HUES48 (cell line): ENCODE data around the gene WASHC3.

Experiments
- H3K27ac ChIP-seq: one replicate; pipeline ENCODE4 v1.7.0; 2013; ENCODE audit warnings: low read depth, low read length, inconsistent platforms
- H3K27me3 ChIP-seq: 2 replicates; pipeline ENCODE4 v1.6.1; 2013; ENCODE audit warnings: mild to moderate bottlenecking, low read length; ENCODE audit not compliant: control insufficient read depth, insufficient read depth
- H3K36me3 ChIP-seq: 2 replicates; pipeline ENCODE4 v1.6.1; 2013; ENCODE audit warnings: low read length; ENCODE audit not compliant: control insufficient read depth, insufficient read depth
- H3K4me1 ChIP-seq: 2 replicates; pipeline ENCODE4 v1.6.1; 2013; ENCODE audit warnings: mild to moderate bottlenecking, low read length; ENCODE audit not compliant: control insufficient read depth, insufficient read depth
- H3K4me3 ChIP-seq: 2 replicates; pipeline ENCODE4 v1.5.1; 2013; ENCODE audit warnings: mild to moderate bottlenecking, low read depth, low read length
- H3K9ac ChIP-seq: 2 replicates; pipeline ENCODE4 v1.6.1; 2013; ENCODE audit warnings: mild to moderate bottlenecking, low read depth, low read length, moderate library complexity
- H3K9me3 ChIP-seq: 2 replicates; pipeline ENCODE4 v1.6.1; 2013; ENCODE audit warnings: low read length; ENCODE audit not compliant: control insufficient read depth, insufficient read depth

The WASHC3 gene

DNA sequence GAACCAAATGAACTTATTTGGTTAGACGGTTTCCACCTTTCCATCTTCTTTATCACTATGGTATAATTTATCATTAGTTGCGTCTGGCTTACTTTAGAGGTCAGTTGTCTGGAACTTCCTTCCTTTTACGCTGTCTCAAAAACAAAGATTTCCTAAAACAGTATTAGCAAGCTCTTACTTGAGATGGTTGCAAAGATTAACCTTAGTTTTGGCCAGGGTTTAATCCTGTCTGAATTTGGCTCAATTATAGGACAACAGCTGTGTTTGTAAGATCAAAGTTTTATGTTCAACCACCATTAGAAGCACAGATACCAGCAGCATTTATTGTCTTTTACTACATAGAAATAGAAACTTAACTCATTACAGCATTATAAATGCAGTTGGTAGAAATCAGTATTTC is 7.9 kb upstream of the WASHC3 start:
- Histone ChIP-seq H3K36me3 (peaks cover 14% of the 10 kb centered on the region), H3K27me3 (no peaks in the 10 kb centered on the region), H3K27ac (no peak overlapping the region), H3K9ac (no peak overlapping the region), H3K9me3 (no peaks in the 10 kb centered on the region), H3K4me1 (no peaks in the 10 kb centered on the region), H3K4me3 (no peak overlapping the region)

DNA sequence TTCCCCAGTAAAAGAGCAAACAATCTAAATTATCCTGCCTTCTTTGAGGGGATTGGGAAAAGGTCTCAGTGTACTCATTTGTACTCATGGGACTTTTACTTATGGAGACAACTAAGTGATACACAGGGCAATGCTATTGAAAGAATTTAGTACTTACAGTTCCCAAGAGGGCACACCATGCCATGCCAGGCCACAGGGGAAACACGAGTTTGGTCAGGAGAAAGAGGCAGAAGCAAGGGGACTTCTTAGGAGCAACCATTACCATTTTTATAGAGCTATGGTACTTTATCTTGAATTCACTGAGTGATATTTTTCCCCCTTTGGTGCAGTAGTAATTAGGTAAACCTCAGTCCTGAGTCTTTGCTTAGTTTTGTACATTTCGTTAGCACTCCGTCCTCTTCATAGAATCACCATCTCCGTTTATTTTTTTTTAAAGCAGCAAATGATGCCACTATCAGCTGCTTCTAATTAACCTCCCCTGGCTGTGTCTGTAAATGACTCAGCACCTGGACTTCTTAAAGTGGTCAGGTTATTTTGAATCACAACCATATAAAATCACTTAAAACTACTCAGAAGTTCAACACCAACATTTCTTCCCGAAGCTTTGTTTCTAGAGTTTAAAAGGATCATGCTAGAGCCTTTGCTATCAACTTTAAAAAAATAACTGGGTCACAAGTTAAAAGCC is 5.9 kb upstream of the WASHC3 start:
- Histone ChIP-seq H3K4me3 (no peak overlapping the region), H3K36me3 (no peaks in the 10 kb centered on the region), H3K9me3 (no peaks in the 10 kb centered on the region), H3K27ac (no peak overlapping the region), H3K4me1 (no peaks in the 10 kb centered on the region), H3K27me3 (no peaks in the 10 kb centered on the region), H3K9ac (no peak overlapping the region)

DNA sequence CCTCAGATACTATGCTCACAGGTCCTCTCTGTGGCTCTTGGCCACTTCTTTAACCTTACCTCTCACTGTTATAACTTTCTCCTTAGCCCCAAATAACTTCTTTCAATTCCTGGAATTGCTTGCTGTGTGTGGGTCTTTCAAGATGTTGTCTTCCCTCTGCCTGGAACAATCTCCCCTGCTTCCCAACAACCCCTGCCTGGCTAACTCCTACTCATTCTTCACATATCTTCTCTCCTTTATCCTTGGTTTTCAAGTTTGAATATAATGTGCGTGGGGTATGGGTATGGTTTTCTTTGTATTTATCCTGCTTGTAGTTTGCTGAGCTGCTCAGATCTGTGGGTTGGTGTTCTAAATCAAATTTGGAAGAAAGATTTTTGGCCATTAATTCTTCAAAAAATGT is 2.7 kb upstream of the WASHC3 start:
- Histone ChIP-seq H3K36me3 (no peaks in the 10 kb centered on the region), H3K27me3 (no peaks in the 10 kb centered on the region), H3K9ac (no peak overlapping the region), H3K4me3 (no peak overlapping the region), H3K27ac (no peak overlapping the region), H3K4me1 (no peaks in the 10 kb centered on the region), H3K9me3 (no peaks in the 10 kb centered on the region)

DNA sequence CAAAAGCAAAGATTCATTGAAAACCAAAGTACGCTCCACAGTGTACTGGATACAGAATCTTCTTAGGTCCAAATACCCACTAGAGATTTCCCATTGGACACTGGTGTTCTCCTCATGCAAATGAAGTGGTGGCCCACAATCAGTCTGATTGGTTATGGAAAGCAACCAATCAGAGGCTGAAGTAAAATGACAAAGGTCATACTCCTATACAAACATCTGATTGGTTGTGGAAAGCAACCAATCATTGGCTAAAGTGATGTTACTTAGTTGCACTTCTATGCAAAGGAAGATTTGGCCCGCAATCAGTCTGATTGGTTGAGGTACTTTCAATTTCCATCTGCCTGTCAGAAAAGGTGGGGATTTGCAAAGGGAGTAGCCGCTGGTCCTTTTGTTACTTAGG is 1.3 kb upstream of the WASHC3 start:
- Histone ChIP-seq H3K27me3 (no peaks in the 10 kb centered on the region), H3K9me3 (no peaks in the 10 kb centered on the region), H3K9ac (no peak overlapping the region), H3K4me3 (no peak overlapping the region), H3K4me1 (no peaks in the 10 kb centered on the region), H3K36me3 (no peaks in the 10 kb centered on the region), H3K27ac (no peak overlapping the region)

DNA sequence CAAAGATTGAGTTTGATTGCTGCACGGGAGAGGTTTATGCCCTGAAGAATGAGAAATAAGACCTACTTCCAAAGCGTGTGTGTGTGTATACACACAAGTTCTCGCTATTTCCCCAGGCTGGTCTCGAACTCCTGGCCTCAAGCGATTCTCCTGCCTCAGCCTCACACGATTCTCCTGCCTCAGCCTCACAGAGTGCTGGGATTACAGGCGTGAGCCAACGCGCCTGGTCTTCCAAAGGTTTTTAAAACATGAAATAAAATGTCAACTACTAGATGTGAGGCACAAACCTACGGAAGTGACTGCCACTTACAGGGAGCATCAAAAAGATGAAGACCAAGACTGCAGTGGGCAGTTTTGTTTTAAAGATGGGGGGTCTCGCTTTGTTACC is 622 bp upstream of the WASHC3 start:
- no peaks in the 10 kb centered on the region for H3K27me3 ChIP-seq
- H3K4me1 ChIP-seq = no peaks in the 10 kb centered on the region
- no peak overlapping the region for H3K27ac ChIP-seq
- no peaks in the 10 kb centered on the region for H3K9me3 ChIP-seq
- H3K4me3 ChIP-seq = peak overlapping the region; percentile 95
- no peak overlapping the region for H3K9ac ChIP-seq
- H3K36me3 ChIP-seq = no peaks in the 10 kb centered on the region

DNA sequence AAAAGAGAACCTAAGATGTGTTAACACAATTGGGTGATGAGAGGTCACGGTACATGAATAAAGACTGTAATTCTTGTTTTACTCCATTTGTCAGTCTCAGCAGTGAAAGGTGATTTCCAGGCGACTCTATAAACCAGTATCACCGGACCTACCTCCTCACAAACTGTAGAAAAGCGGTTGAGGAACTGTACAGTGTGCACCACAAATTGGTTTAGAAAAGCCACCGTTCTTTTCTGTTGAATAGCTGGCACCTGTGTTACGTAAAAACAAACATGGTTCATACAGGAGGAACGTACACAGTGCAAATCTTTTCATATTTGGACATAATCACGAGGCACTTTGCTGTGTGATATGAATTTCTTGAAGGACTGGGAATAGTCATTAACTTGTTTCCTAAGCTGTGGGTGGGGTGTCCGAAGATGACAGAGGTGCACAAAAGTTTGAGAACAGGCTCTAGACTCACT is 663 bp downstream of the WASHC3 start:
- no peaks in the 10 kb centered on the region for H3K27me3 ChIP-seq
- H3K36me3 ChIP-seq = no peaks in the 10 kb centered on the region
- peak overlapping the region; percentile 95 for H3K4me3 ChIP-seq
- H3K9ac ChIP-seq = no peak overlapping the region
- no peaks in the 10 kb centered on the region for H3K4me1 ChIP-seq
- no peak overlapping the region for H3K27ac ChIP-seq
- no peaks in the 10 kb centered on the region for H3K9me3 ChIP-seq

DNA sequence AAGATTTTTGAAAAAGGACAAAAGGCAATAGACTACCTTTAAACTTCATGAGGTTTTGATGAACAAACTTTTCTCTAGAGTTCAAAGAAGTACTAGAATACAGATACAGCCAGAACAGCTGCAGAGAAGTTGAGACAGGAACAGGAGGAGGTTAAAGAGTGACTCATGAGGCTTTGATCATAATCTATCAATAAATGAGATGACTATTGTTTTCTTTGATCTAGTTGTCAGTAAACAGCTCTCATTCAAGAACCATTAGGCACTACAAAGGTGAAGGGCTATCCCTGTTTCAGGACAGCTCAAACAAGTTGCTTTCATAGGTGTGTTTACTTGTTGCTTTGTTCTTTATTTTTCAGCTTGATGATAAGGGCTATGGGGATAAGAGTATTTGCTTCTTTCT is 2.4 kb downstream of the WASHC3 start:
- Histone ChIP-seq H3K9me3 (no peaks in the 10 kb centered on the region), H3K4me1 (no peaks in the 10 kb centered on the region), H3K27ac (no peak overlapping the region), H3K36me3 (no peaks in the 10 kb centered on the region), H3K4me3 (no peak overlapping the region), H3K9ac (no peak overlapping the region), H3K27me3 (no peaks in the 10 kb centered on the region)

DNA sequence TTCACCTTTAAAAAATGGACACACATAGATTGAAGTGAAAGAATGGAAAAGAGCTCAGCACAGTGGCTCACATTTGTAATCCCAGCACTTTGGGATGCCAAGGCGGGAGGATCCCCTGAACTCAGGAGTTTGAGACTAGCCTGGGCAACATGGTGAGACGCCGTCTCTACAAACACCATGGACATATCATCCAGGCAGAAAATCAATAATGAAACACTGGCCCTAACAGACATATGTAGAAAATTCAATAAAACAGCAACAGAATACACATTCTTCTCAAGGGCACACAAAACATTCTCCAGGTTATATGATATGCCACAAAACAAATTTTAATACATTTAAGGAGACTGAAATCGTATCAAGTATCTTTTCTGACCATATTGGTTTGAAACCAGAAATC is 7.4 kb downstream of the WASHC3 start:
- Histone ChIP-seq H3K4me3 (no peak overlapping the region), H3K9me3 (no peaks in the 10 kb centered on the region), H3K27me3 (no peaks in the 10 kb centered on the region), H3K36me3 (no peaks in the 10 kb centered on the region), H3K27ac (no peak overlapping the region), H3K4me1 (no peaks in the 10 kb centered on the region), H3K9ac (no peak overlapping the region)

DNA sequence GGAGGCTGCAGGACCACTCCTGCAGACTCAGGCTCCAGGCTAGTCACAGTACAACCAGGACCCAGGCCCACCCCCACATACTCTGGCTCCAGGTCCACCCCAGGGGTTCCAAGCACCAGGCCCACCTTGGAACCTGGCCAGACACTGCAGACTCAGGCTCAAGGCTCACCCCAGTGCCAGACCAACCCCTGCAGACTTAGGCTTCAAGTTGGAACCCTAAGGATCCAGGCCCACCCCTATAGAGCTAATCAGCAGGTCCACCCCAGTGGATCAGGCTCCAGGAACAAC is 8.8 kb downstream of the WASHC3 start:
- H3K27me3 ChIP-seq = no peaks in the 10 kb centered on the region
- no peaks in the 10 kb centered on the region for H3K4me1 ChIP-seq
- H3K9me3 ChIP-seq = no peaks in the 10 kb centered on the region
- no peak overlapping the region for H3K9ac ChIP-seq
- no peak overlapping the region for H3K4me3 ChIP-seq
- no peaks in the 10 kb centered on the region for H3K36me3 ChIP-seq
- no peak overlapping the region for H3K27ac ChIP-seq

DNA sequence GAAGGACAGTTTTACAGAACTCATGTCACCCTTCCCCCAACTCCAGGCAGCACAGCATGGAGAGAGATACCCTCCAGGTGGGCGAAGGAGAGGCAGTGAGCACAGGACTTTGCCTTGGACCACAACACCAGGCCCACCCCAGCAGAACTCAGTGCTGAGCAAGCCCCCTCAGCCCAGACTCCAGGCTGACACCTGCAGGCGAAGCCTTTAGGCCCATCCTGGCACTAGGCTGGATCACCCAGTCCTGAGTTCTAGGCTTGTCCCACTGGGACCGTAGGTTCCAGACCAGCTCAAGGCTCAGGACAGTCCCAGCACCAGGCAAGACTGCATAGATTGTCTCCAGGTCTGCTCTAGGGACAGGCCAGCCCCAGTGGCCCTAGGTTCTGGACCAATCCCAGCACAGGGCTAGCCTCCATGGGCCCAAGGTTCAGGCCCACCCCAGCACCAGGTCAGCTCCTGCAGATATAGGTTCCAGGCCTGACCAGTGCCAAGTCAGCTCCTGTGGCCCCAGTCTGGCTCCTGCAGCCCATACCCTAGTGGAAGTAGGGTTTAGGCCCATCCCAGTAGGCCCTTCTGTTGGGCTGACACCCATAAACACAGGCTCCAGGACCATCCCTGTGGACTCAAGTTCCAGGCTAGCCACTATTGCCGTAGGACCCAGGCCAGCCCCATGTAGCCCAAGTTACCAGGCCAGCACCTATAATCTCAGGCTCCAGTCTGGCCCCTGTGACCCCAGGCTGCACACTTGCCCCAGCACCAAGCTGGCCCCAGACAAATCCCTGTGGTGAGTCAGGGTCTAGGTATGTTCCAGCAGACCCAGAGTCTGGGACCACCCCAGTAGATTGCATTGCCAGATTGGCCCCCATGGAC is 9.4 kb downstream of the WASHC3 start:
- Histone ChIP-seq H3K36me3 (no peaks in the 10 kb centered on the region), H3K9ac (no peak overlapping the region), H3K4me1 (no peaks in the 10 kb centered on the region), H3K27me3 (no peaks in the 10 kb centered on the region), H3K9me3 (no peaks in the 10 kb centered on the region), H3K27ac (no peak overlapping the region), H3K4me3 (no peak overlapping the region)

DNA sequence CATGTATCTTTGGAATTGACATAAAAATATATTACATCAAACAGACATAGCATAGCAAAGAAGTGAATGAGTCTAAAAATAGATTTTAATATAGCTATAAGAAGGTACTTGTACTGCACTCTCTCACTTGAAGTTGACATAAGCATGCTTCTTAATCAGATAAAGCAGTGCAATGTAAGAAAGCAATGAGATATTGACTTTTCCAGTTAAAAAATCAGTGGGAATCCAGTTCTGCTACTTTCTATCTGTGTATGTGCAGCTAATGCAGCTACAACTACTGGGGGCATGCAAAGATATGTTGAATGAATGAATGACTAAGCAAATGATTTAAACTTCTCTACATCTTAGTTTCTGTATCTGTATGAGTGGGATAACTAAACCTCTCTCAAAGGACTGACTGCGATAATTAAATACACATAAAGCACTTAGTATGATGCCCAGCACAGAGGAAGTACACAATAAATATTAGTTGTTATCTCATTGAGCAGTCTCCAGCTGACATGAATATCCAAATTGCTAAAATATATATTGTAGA is 10.3 kb downstream of the WASHC3 start:
- Histone ChIP-seq H3K27me3 (no peaks in the 10 kb centered on the region), H3K4me1 (no peaks in the 10 kb centered on the region), H3K9me3 (no peaks in the 10 kb centered on the region), H3K36me3 (no peaks in the 10 kb centered on the region), H3K4me3 (no peak overlapping the region), H3K9ac (no peak overlapping the region), H3K27ac (no peak overlapping the region)
